Fibroblast of skin of left quadriceps (primary cell): ENCODE measurements around the gene ZNF567.

Experiments
- DNase-seq, 2 experiments: peaks; one replicate each; pipeline ENCODE4 v3.0.0-alpha.2; 2013; ENCODE audit warnings: low read depth in 2 of 2

Gene ZNF567

DNA sequence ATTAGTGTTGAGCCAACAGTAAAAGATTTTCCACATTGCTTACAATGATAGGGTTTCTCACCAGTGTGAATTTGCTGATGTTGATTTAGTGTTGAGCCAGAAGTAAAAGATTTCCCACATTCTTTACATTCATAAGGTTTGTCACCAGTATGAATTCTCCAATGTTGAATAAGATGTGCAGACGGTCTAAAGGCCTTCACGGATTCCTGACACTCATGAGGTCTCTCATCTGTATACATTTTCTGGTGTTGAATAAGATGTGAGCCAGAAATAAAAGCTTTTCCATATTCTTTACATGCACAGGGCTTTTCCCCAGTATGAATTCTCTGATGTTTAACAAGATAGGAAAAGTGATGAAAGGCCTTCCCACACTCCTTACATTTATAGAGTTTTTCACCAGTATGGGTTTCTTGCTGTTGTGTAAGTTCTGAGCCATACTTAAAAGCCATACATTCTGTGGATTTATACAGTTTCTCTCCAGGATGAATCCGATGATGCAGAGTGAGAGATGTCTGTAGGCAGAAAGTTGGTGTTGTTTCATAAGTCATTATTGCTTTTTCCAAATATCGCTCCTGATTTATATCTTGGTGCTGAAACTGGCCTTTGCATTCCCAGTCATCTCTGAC is 62.8 kb downstream of the ZNF567 start:
- no peak for DNase-seq
